ENCODE data around the gene KAZALD1. TPM values are rescaled to one million over a fixed set of nuclear protein-coding genes. Genes with fewer than 3 reads are reported as not detected.
A peak's percentile ranks its signal among the peaks of the same experiment; 100 is the strongest.

Gene KAZALD1
- polyA plus RNA-seq, 6 donors from 2014 or later: not detected

DNA sequence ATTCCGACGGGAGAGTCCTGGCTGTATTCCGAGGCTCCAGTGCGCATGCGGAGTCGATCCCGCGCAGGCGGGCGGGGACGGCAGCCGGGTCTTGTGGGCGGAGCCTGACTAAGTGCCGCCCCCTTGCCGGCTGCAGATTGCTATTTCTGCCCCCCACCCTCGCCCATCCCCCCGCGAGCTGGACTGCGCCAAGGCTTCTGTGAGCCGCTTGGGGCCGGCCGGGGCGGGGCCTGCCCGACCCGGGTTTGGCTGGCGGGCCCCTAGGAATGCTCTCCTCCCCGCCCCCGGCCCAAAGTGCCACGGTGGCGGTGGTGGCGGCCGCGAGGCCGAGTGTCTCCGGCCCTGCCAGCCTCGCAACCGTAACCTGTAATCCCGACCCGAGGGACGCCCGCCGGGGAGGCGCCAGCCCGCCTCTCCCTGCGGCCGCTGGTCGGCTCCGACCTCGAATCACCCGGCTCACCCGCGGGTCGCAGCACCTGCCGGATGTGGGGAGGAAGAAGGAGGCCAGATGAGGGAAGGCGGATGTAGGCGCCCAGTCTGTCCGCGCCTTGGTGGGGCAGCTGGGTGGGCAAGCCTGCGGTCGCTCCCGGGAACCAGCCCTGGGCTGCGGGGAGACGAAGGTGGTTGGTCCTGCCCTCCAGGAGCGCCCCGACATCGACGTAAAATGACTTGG lies 702 bp upstream of the KAZALD1 start:
- H3K27ac Mint-ChIP-seq: peak overlapping the region; percentile 88 to 98 (median 92)
- no peaks in the 10 kb centered on the region for H3K36me3 Mint-ChIP-seq
- peak overlapping the region; percentile 91 to 99 (median 96) for H3K4me3 Mint-ChIP-seq
- DNase-seq (peak; percentile 63), ATAC-seq (ENCODE audit: low read depth in 2 of 2) (peak; percentile 58 to 68)
- H3K4me1 Mint-ChIP-seq: peaks cover 35 to 44% (median 39%) of the 10 kb centered on the region in 3 donors
- no peaks in the 10 kb centered on the region for H3K9me3 Mint-ChIP-seq
- peaks cover 11 to 26% (median 18%) of the 10 kb centered on the region in 3 donors for H3K27me3 Mint-ChIP-seq

- Mint-ChIP-seq H3K27me3 (peaks cover 11 to 36% (median 20%) of the 10 kb centered on the region in 3 donors), H3K4me3 (peak overlapping the region; percentile 80 to 99 (median 90)), H3K27ac (peak overlapping the region in 2 of 6 donors; percentile 14 to 82), H3K9me3 (no peaks in the 10 kb centered on the region), H3K36me3 (no peaks in the 10 kb centered on the region), H3K4me1 (peaks cover 39 to 54% (median 51%) of the 10 kb centered on the region in 3 donors)
- ATAC-seq (ENCODE audit: low read depth in 2 of 2) (peak; percentile 37 to 39), DNase-seq (peak; percentile 48)
Measured at GRCh38 chr10:101062232-101063049, 652 bp downstream of the KAZALD1 start.

- peaks cover 44 to 58% (median 55%) of the 10 kb centered on the region in 3 donors for H3K4me1 Mint-ChIP-seq
- H3K9me3 Mint-ChIP-seq: no peaks in the 10 kb centered on the region
- ATAC-seq (ENCODE audit: low read depth in 2 of 2) (no peak), DNase-seq (no peak)
- H3K27ac Mint-ChIP-seq: peak overlapping the region in 1 of 6 donors; percentile 42
- H3K27me3 Mint-ChIP-seq: peaks cover 16 to 40% (median 20%) of the 10 kb centered on the region in 3 donors
- peak overlapping the region; percentile 22 to 95 (median 74) for H3K4me3 Mint-ChIP-seq
- no peaks in the 10 kb centered on the region for H3K36me3 Mint-ChIP-seq
Measured at GRCh38 chr10:101063050-101063525, 1.3 kb downstream of the KAZALD1 start.

GRCh38 chr10:101063548-101064414 lies 2.0 kb downstream of the KAZALD1 start:
- no peaks in the 10 kb centered on the region for H3K9me3 Mint-ChIP-seq
- peak overlapping the region; percentile 15 to 95 (median 74) for H3K4me3 Mint-ChIP-seq
- H3K27me3 Mint-ChIP-seq: peaks cover 16 to 40% (median 20%) of the 10 kb centered on the region in 3 donors
- H3K27ac Mint-ChIP-seq: peak overlapping the region in 2 of 6 donors; percentile 33 to 42
- peaks cover 44 to 58% (median 55%) of the 10 kb centered on the region in 3 donors for H3K4me1 Mint-ChIP-seq
- ATAC-seq (ENCODE audit: low read depth in 2 of 2): no peak
- no peaks in the 10 kb centered on the region for H3K36me3 Mint-ChIP-seq
- no peak for DNase-seq

GRCh38 chr10:101064415-101065030 lies 2.7 kb downstream of the KAZALD1 start:
- DNase-seq (no peak), ATAC-seq (ENCODE audit: low read depth in 2 of 2) (no peak)
- Mint-ChIP-seq H3K36me3 (no peaks in the 10 kb centered on the region), H3K27ac (no peak overlapping the region), H3K9me3 (no peaks in the 10 kb centered on the region), H3K4me3 (peak overlapping the region in 6 of 8 donors; percentile 7 to 95 (median 58)), H3K4me1 (peaks cover 44 to 56% (median 55%) of the 10 kb centered on the region in 3 donors), H3K27me3 (peaks cover 16 to 40% (median 20%) of the 10 kb centered on the region in 3 donors)

DNA sequence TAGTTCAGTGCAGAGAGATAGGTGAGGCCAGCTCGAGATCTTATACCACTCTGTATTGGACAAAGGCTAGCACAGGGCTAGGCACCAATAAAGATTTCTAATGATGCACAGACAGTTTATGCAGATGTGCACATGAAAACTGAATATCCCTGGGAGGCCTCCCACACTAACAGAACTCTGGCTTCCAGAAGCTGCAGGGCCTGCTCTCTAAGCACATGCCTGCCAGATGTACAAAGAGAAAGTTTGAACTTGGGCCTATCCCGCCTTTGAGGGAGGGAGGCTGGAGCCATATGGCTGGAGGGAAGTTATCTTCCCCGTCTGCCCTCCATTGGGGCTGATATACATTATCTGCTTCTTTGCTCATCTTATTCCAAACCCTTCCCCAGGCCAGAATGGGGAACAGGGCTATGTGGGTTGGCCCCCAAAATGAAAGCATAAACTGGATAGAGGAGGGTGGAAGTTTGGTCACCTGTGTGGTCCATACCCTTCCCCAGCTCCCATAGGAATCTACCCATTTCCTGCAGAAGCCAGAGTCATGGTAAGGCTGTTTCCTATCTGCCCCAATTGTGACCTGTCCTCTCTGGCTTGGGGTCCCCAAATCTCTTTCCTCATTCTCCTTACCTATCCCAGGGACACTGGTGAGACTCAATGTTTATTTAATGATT lies 3.8 kb downstream of the KAZALD1 start:
- peak overlapping the region; percentile 79 to 97 (median 90) for H3K4me3 Mint-ChIP-seq
- ATAC-seq (ENCODE audit: low read depth in 2 of 2) (no peak), DNase-seq (no peak)
- H3K4me1 Mint-ChIP-seq: peaks cover 36 to 48% (median 47%) of the 10 kb centered on the region in 3 donors
- peaks cover 16 to 40% (median 20%) of the 10 kb centered on the region in 3 donors for H3K27me3 Mint-ChIP-seq
- no peaks in the 10 kb centered on the region for H3K9me3 Mint-ChIP-seq
- H3K27ac Mint-ChIP-seq: peak overlapping the region in 1 of 6 donors; percentile 56
- no peaks in the 10 kb centered on the region for H3K36me3 Mint-ChIP-seq

DNA sequence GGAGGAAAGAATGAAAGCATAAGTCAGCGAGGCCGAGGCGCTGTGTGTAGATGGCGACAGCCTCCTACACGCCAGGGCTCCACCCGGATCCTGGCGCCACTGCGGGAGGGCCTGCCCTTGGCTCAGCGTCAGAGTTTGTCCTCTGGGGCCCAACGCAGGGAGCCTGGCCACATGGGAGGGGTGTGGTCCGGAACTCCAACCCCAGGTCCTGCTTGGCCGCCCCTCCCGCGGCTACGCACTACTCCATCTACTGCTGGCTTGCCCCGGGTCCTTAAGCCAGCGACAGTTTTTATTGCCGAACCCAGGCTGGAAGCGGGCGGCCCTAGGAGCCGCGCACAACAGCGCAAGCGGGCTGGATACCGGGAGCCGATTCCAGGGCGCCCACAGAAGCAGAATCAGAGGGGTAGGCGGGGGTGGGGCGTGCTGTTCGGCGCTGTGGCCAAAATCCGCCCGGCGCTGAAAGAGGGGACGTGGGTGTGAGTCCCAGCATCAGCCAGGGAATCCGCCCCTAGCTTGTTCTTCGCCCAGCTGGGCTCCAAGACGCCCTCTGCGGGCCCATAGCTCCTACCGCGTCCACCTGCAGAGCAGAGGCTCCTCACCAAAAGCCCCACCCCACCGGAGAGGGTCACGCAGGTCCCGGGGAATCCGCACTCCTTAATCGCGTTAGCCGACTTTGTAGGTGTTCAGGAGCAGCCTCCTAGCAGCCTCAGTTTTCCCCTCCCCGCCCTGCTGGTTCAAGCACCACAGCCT lies 4.5 kb downstream of the KAZALD1 start:
- DNase-seq (peak; percentile 39), ATAC-seq (ENCODE audit: low read depth in 2 of 2) (peak; percentile 42 to 45)
- Mint-ChIP-seq H3K27ac (peak overlapping the region in 2 of 6 donors; percentile 56 to 66), H3K27me3 (peaks cover 16 to 40% (median 20%) of the 10 kb centered on the region in 3 donors), H3K4me3 (peak overlapping the region; percentile 81 to 97 (median 90)), H3K36me3 (no peaks in the 10 kb centered on the region), H3K9me3 (no peaks in the 10 kb centered on the region), H3K4me1 (peaks cover 39 to 53% (median 52%) of the 10 kb centered on the region in 3 donors)

DNA sequence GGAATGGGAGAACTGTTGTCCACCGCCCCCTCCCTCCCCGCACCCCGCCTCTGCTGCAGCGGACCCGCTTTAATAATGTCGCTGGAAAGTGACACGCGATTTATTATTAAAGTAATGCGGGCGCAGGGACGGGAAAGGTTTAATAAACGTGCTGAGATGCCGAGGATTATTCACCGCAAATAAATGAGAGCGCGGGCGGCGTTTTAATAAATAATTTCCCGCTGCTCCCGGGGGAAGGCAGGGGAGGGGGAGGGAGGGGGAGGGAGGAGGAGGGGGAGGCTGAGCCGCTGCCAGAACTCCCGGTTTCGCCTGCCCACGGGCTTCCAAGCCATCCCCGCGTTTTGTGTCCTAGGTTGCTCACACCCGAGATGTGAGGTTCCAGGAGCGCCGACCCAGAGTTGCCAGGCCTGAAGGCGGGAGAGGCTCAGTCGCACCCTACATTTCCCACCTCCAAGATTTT lies 5.1 kb downstream of the KAZALD1 start:
- Mint-ChIP-seq H3K27me3 (peaks cover 19 to 40% (median 20%) of the 10 kb centered on the region in 3 donors), H3K4me1 (peaks cover 39 to 55% (median 52%) of the 10 kb centered on the region in 3 donors), H3K27ac (no peak overlapping the region), H3K36me3 (no peaks in the 10 kb centered on the region), H3K9me3 (no peaks in the 10 kb centered on the region), H3K4me3 (peak overlapping the region; percentile 90 to 99 (median 96))
- no peak for ATAC-seq (ENCODE audit: low read depth in 2 of 2)
- no peak for DNase-seq

DNA sequence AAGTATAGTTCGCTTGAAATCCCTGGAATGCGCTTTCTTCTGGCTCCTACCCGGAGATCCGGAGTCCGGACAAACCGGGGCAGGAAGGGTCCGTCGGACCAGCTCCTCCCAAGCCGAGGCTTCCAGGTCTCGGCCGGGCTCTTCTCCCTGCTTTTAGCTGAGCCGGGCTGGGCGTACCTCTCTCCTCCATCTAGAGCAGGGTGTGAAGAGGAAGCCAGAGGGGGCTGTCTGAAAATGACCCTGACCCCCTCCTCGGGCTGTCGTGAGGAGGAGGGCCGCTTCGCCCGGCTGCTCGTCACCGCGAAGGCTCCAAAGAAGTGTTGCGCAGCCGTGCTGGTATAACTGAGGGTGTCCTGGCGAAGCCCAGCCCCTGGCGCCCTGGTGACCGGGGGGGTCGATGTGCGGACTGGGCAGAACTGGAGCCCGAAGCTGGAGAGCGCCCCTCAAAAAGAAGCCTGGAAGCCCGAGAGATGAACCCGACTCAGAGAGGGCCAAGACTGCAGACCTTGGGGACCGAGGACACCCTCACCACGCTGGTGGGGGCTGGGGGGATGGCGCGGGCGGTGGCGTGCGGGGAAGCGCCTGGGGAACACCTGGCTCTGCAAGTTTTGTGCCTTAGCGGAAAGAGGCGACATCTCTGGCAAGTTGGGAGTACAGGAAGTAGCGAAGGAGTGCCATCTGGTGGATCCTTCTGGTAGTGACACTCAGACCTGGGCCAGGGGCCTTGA lies 5.7 kb downstream of the KAZALD1 start:
- ATAC-seq (ENCODE audit: low read depth in 2 of 2) (peak; percentile 28 to 40), DNase-seq (peak; percentile 64)
- Mint-ChIP-seq H3K36me3 (no peaks in the 10 kb centered on the region), H3K27me3 (peaks cover 19 to 40% (median 20%) of the 10 kb centered on the region in 3 donors), H3K9me3 (no peaks in the 10 kb centered on the region), H3K4me1 (peaks cover 42 to 55% (median 54%) of the 10 kb centered on the region in 3 donors), H3K27ac (peak overlapping the region in 4 of 6 donors; percentile 44 to 70 (median 55)), H3K4me3 (peak overlapping the region; percentile 90 to 99 (median 96))

- no peak for ATAC-seq (ENCODE audit: low read depth in 2 of 2)
- no peaks in the 10 kb centered on the region for H3K36me3 Mint-ChIP-seq
- peak overlapping the region in 1 of 6 donors; percentile 82 for H3K27ac Mint-ChIP-seq
- no peak for DNase-seq
- H3K9me3 Mint-ChIP-seq: no peaks in the 10 kb centered on the region
- H3K4me3 Mint-ChIP-seq: no peak overlapping the region
- peaks cover 48 to 51% (median 49%) of the 10 kb centered on the region in 3 donors for H3K4me1 Mint-ChIP-seq
- H3K27me3 Mint-ChIP-seq: peaks cover 17 to 36% (median 27%) of the 10 kb centered on the region in 3 donors
Measured at GRCh38 chr10:101069441-101069840, 7.7 kb downstream of the KAZALD1 start.

- DNase-seq (no peak), ATAC-seq (ENCODE audit: low read depth in 2 of 2) (no peak)
- Mint-ChIP-seq H3K36me3 (no peaks in the 10 kb centered on the region), H3K27ac (peak overlapping the region in 1 of 6 donors; percentile 37), H3K4me1 (peaks cover 44 to 51% (median 48%) of the 10 kb centered on the region in 3 donors), H3K4me3 (no peak overlapping the region), H3K9me3 (no peaks in the 10 kb centered on the region), H3K27me3 (peaks cover 12 to 32% (median 24%) of the 10 kb centered on the region in 3 donors)
Measured at GRCh38 chr10:101070098-101070497, 8.3 kb downstream of the KAZALD1 start.

All from naive B cell (primary cell).